HG02623 (cell line): ENCODE data around the gene TNRC6C.
"Not testable (repeated sequence)": the region's sequence is repeated elsewhere in the genome, so short reads cannot be mapped to it uniquely, and the experiment has no call there.

Experiments used
- ATAC-seq: cut with Tn5 transposase; IDR thresholded peaks from one replicate; pipeline ENCODE4 v1.9.1; 2021; ENCODE audit warnings: moderate library complexity; ENCODE audit not compliant: unreplicated experiment

The TNRC6C gene

GRCh38 chr17:78108726-78109488 is 150.4 kb downstream of the TNRC6C start:
- no peak for ATAC-seq

DNA sequence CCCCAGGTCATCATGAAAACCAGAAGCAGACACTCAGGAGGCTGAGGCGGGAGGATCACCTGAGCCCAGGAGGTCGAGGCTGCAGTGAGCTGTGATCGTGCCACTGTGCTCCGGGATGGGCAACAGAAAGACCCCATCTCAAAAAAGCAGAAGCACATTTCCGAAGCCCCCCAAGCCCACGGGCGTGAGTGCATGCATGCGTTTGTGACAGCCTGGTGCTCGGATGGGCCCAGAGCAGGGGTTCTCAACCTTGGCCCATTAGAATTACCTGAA is 150.9 kb downstream of the TNRC6C start:
- no peak for ATAC-seq

DNA sequence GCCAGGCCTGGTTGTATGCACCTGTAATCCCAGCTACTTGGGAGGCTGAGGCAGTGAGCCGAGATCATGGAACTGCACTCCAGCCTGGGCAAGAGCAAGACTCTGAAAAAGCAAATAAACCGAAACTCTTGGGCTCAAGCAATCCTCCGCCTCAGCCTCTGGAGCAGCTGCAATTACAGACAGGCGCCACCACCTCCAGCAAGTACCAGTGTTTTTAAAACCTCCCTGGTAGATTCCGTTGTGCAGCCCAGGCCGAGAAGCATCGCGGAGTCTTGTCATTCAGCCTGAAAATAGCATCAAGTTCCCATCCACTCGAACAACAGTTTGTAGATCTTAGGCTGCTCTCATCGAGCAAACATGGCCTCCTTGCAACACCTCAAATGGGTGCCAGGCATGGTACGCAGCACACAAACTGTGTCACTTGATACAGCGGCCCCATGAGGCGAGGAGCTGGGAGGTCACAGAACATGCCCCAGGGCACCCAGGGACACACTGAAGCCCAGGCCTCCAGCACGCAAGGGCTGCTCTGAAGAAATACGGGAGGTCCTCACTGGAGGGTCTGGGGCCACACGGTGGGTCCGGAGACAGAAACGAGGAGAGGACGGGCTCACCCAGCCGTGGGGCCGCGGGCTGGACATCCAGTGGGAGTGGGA is 152.0 kb downstream of the TNRC6C start:
- ATAC-seq: no peak

DNA sequence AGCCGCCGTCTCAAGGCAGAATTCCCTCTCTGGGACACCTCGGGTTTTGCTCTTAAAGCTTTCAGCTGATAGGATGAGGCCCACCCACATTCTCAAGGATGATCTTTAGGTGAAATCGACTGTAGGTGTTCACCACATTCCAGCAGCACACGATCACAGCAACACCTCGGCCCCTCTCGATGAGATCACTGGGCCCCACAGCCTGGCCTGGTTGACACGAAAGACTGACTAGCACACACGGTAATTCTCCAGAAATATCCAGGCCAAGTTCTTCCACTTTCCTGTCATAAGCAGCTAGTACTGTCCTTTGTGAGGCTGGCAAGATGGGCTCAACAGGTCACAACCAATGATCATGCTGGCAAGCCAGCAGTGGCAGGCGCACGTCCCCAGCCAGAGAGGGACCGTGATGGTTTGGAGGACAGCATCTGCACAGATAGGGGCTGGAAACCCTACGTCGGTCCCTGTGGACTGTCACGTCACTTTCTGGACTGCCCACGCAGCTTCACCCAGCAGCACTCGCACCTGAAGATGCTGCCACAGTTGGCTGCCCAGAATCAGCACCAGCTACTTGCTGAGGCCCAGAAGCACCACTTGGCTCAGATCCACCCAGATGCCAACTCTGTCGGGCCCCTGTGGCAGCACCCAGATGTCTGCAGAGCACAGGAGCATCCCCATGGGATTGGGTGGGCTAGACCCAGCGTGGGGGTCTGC is 152.7 kb downstream of the TNRC6C start:
- no peak for ATAC-seq

DNA sequence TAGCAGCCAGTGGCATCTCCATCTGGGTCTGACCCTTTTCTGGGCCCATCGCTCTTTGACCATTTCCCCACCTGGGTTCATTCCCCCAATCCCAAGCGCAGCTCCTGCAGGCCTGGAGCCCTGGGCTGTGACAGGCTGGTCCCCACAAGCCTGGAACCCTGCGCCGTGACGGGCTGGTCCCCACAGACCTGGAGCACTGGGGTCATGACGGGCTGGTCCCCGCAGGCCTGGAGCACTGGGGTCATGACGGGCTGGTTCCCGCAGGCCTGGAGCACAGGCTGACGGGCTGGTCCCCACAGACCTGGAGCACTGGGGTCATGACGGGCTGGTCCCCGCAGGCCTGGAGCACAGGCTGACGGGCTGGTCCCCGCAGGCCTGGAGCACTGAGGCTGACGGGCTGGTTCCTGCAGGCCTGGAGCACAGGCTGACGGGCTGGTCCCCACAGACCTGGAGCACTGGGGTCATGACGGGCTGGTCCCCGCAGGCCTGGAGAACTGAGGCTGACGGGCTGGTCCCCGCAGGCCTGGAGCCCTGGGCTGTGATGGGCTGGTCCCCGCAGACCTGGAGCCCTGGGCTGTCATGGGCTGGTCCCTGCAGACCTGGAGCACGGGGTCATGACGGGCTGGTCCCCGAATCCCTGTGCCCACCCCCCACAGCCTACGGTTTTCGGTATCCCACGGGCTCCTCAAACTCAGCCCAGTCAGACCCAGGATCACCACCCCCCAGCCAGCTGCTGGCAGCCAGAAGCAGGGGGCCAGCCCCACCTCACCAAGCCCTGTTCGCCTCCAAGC is 153.4 kb downstream of the TNRC6C start:
- ATAC-seq: no peak

DNA sequence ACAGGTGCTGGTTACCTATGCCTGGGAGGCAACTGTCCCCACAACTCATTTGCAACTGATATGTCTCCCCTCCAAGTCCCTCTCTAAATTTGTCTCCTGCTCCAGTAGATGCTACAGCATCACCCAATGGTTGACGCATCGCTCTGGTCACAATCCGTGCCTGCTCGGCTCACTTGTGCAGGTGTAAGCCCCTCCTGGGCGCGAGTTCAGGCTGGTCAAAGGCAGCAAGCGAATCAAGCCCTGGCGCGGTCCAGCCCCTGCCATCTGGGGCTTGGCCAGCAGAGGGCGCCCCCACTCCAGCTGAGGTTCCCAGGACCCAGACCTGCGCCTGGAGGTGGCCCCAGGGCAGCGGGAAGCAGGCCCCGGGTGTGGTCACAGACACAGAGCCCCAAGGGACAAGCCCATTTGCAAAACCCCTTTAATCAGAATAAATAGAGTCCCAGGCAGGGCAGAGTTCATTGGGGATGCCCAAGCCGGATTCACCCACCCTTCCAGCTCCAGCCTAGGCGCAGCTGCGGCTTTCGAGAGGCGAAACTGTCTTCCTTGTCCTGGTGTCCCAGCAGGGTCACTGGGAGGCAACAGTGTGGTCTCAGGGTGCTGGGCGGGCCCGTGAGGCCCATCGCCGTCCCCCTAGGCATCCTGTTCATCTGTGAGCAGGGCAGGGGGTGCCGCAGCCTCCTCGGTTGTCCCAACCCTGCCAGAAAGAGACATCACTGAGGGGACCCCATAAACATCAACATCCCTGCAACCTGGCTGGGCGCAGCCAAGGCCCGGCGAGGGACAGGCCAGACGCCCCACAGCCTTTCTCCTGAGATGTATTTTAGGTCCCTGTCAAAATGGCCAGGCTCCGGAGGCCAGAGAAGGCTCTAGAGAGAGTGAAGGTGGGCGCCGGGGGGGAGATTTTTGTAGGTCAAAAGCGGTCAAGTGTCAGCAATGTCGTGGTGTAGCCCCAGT is 154.3 kb downstream of the TNRC6C start:
- no peak for ATAC-seq

DNA sequence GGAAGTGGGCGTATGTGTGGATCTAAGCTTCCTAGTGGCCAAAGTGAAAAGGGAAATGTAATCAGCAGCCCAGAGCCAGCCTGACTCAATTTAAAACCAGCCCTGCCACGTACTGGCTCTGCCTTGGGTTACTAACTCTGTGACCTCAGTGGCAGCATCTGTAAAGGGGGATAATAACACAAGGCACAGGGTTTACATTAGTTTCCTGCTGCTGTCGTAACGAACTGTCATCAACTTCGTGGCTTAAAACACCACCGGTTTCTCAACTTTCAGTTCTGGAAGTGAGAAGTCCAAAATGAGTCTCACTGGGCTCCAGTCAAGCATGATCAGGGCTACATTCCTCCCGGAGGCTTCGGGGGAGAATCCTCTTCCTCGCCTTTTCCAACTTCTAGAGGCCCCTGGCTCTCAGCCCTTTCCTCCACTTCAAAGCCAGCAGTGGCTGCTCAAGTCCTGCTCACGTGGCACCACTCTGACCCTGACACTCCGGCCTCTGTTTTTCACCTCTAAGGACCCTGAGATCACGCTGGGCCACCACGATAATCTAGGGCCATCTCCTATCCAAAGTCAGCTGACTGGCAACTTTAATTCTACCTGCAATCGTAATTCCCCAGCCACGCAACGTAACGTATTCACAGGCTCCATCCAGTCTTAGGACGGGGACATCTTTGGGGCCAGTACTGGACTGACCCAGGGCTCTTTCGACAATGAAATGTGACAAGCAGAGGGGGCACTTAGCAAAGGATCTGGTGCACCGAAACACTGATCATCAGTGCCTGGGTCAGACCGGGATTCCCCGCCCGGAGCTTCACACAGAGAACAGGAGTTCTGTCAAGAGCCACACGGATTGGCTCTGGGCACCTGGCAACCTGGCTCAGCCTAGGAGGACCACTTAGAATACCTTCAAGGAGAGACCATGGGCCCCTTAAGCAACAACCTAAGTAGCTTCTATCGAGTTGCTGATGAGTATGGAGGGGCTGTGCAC is 155.6 kb downstream of the TNRC6C start:
- ATAC-seq: no peak

DNA sequence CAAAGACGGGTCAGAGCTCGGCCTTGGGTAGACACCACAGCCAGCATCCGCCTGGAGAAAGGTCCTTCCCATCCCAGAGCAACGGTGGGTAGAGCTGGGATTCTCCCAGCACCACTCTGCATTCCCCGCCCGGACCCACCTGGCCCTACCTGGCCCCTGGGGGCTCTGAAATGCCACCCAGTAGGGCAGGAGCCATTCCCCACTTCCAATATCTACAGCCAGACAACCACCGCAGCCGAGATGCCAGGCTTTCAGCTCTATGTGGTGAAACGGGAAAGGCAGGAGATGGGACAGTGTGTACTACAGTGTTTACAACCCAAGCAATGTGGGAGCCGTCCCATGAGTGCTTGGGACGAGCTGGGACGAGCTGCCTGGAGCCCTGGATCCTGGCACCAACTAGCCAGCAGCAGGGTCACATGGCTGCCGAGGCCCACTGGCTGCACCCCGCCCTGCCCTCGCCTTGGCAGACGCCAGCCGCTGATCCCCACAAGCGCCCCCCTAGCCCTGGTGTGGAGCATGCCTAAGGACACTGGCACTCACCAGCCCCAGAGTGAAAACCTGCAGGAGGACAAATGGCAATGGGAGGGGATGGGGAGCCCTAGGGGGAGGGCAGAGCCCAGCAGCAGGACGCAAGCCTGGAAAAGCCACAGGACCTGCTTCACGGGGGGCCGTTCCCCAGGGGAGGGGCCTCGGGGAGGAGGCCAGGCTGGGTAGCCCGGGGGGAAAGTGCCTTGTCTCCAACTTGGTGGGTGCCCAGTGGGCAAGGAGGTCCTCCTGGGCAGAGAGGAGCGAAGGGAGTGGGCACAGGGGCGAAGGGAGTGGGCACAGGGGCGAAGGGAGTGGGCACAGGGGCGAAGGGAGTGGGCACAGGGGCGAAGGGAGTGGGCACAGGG is 156.6 kb downstream of the TNRC6C start:
- ATAC-seq: no peak

GRCh38 chr17:78115803-78116202 is 157.3 kb downstream of the TNRC6C start:
- not testable (repeated sequence) for ATAC-seq

- no peak for ATAC-seq
Measured at GRCh38 chr17:78116411-78116810, 157.9 kb downstream of the TNRC6C start.

- no peak for ATAC-seq
Measured at GRCh38 chr17:78117027-78117981, 158.8 kb downstream of the TNRC6C start.

DNA sequence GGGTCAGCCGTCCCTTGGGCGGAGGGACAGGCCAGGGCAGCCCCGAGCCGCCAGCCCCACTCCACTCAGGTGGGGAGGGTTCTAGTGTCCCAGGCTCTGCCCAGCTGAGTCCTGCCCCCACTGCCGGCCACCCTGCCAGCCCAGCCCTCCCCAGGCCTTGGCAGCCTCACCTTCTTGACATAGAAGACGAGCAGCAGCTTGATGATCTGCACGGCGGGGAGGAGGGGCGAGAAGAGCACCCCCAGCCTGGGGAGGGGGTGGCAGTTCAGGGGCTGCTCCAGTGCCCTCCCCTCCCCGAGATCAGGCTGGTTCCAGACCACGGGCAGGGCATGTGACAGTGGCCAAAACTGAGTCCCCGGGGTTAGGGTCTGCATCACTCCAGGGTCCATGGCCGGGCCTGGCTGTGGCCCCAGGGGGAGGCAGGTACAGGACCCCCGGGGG is 160.3 kb downstream of the TNRC6C start:
- ATAC-seq: no peak

DNA sequence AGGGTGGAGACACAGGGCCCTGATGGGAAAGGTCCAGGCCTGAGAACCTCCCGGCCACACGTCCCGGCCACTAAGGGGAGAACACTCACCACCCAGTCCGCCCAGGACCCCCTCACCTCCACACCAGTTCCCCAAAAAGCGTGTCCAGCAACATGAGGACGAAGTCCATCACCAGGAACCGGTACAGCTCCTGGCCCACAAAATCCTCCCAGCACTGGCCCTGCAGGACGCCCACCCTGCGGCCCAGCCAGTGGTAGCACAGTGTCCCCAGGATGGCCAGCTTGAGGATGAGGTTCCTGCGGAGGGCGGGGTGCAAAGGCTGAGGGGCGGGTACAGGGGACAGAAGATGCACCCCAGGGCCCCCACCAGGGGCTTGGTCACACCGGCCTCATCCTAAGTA is 162.0 kb downstream of the TNRC6C start:
- ATAC-seq: no peak

DNA sequence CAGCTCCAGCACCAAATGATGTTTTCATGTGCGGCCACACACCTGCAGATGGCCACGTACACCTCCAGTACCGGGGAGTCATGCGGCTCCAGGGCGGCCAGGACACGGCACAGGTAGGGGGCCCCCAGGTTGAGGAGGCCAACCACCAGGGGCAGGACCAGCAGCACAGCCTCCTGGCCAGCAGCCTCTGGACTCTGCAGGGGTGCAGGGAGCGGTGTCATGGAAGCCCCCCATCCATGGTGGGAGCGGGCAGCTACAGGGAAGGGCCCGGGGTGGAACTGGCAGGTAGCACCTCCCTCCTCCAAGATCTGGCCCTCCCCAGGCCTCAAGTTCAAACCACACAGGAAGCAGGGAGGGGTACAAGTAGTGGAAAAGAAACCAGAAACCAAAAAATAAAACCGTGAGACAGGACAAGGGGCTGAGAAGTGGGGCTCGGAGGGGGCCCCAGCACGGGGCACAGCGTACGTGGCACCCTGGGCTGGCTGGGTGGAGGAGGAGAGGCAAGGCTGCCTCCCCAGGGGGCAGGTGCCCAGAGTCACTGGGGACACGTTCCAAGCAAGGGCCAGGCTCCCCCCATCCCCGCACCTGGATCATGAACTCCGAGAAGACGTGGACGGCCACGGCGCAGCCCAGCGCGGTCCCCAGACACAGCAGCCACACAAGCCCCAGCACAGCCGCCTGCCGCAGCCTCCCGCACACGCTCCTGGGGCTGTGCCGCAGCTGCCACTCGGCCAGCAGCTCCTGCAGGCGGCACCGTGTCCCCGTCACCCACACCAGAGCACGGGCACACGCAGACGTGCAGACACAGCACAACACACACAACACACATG is 162.7 kb downstream of the TNRC6C start:
- ATAC-seq: no peak

DNA sequence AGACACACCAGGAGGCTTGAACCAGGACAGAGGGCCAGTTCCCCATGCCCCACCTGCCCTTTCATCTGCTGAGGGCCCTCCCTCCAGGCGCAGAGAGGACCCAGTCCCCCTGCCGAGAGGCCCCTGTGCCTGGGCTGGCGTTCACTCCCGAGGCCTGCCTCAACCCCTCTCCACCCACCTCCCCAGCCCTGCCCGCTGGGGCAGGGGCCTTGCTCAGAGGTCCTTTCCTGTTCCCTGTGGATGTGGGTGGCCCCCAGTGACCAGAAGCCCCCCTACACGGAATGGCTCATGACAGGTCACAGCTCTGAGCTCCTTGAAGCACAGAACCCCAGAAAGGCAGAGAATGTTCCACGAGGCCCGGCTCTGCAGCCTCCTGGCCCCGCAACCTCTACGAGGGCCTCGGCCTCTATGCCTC is 163.3 kb downstream of the TNRC6C start:
- ATAC-seq: no peak
